HG02610 (cell line): ENCODE measurements around the gene C16orf54.
"Not testable (repeated sequence)": the region's sequence is repeated elsewhere in the genome, so short reads cannot be mapped to it uniquely, and the experiment has no call there.

Experiments
- ATAC-seq: cut with Tn5 transposase; IDR thresholded peaks from one replicate; pipeline ENCODE4 v1.9.1; 2021; ENCODE audit warnings: mild to moderate bottlenecking, moderate library complexity; ENCODE audit not compliant: unreplicated experiment

The C16orf54 gene

GRCh38 chr16:29745853-29746345 is at the start of gene C16orf54:
Gene C16orf54, minus strand, starts transcription at chr16:29745990. Its CDS starts 1,039 bp downstream, at chr16:29744951.
- peak; percentile 64 for ATAC-seq

- ATAC-seq = no peak
Observed at GRCh38 chr16:29794231-29794710, 48.5 kb upstream of the C16orf54 start.

- not testable (repeated sequence) for ATAC-seq
Observed at GRCh38 chr16:29793153-29793552, 47.4 kb upstream of the C16orf54 start.

- ATAC-seq = no peak
Observed at GRCh38 chr16:29791845-29792807, 46.3 kb upstream of the C16orf54 start.

GRCh38 chr16:29790949-29791844 is 45.4 kb upstream of the C16orf54 start:
- ATAC-seq = no peak

GRCh38 chr16:29790183-29790948 is 44.6 kb upstream of the C16orf54 start, which contains the start of gene KIF22:
Gene KIF22, plus strand, starts transcription at chr16:29790751. Its CDS starts 9 bp downstream, at chr16:29790760.
- ATAC-seq = peak; percentile 94

- ATAC-seq = no peak
Observed at GRCh38 chr16:29789775-29790182, 44.0 kb upstream of the C16orf54 start.

- ATAC-seq = not testable (repeated sequence)
Observed at GRCh38 chr16:29787155-29787554, 41.4 kb upstream of the C16orf54 start.

- ATAC-seq = no peak
Observed at GRCh38 chr16:29784901-29785500, 39.2 kb upstream of the C16orf54 start.

GRCh38 chr16:29784157-29784556 is 38.4 kb upstream of the C16orf54 start:
- ATAC-seq = no peak

GRCh38 chr16:29783094-29783953 is 37.5 kb upstream of the C16orf54 start:
- ATAC-seq = not testable (repeated sequence)

GRCh38 chr16:29779474-29779873 is 33.7 kb upstream of the C16orf54 start:
- no peak for ATAC-seq

- ATAC-seq = no peak
Observed at GRCh38 chr16:29777576-29778350, 32.0 kb upstream of the C16orf54 start, which contains the start of gene ZG16. Gene ZG16, plus strand, starts transcription at chr16:29778256. Its CDS starts 1,011 bp downstream, at chr16:29779267.

GRCh38 chr16:29775742-29776408 is 30.1 kb upstream of the C16orf54 start:
- ATAC-seq = no peak

GRCh38 chr16:29774730-29775129 is 28.9 kb upstream of the C16orf54 start:
- no peak for ATAC-seq

- not testable (repeated sequence) for ATAC-seq
Observed at GRCh38 chr16:29772330-29772729, 26.5 kb upstream of the C16orf54 start.

GRCh38 chr16:29770250-29770929 is 24.6 kb upstream of the C16orf54 start:
- ATAC-seq = no peak
